CD4-positive, alpha-beta T cell treated with Interferon alpha-2 for 1 hour (primary cell): ENCODE results near the gene TIMMDC1.
A peak's percentile ranks its signal among the peaks of the same experiment; 100 is the strongest.
"Not testable (repeated sequence)": the region's sequence is repeated elsewhere in the genome, so short reads cannot be mapped to it uniquely, and the experiment has no call there.

Experiments
- DNase-seq, 2 donors: peaks; one replicate each; pipeline ENCODE4 v3.0.0-alpha.2; 2020 to 2022

The TIMMDC1 gene

DNA sequence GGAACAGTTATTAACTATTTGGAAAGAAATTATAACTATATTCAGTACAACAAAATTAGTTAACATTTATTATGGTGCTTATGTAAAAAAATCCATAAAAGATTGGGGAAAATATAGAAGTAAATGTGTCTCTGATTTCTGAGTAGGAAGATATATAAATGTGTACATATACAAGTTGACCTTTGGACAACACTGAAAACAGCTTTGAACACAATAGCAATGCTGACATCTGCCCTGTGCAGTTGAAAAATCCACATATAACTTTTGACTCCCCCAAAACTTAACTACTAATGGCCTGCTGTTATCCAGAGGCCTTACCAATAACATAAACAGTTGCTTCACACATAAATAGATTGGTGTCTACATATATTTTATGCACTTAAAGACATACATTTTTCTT lies 12.3 kb downstream of the TIMMDC1 start:
- DNase-seq = no peak

DNA sequence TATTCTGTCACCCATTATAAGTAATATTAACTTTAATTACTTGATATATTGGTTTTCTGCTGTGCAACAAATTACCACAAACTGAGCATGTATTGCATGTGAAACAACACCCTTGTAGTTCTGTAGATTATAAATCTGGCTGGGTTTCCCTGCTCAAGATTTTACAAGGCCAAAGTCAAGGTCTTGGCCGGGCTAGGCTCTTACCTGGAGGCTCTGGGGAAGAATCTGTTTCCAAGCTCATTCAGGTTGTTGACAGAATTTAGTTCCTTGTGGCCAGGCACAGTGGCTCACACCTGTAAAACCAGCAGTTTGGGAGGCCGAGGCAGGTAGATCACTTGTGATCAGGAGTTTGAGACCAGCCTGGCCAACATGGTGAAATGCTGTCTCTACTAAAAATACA lies 16.3 kb downstream of the TIMMDC1 start:
- DNase-seq = no peak

DNA sequence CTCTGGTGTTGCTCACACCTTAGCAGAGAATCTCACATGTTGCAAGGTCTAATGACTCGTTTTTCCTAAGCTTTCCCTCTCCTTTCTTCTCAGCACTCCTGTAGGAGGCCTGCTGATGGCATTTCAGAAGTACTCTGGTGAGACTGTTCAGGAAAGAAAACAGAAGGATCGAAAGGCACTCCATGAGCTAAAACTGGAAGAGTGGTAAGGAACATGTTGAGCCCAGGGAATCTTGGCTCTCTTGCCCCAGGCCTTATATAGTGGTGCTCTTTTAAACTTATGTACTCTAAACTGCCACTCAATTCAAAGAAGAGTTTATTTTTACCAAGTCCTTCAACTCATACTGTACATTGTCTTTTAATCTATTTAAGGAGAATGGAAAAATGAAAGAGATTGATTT lies 18.8 kb downstream of the TIMMDC1 start:
- DNase-seq = no peak

DNA sequence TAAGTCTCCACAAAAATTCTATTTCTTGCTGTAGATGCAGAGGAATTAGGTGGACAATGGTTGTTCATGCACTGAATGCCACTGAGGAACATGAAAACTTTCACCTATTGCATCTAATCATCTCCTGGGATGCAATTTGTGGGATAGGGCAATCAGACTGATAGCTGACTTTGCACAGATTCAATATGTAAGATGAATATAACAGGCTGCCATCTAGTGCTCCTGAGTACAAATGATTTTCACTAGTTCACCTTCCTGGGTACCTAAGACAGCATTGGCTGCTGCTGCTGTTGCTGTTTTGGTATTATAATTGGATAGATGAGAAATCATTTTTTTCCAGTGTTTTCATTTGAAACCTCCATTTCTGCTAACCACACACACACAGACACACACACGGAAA lies 19.7 kb downstream of the TIMMDC1 start:
- no peak for DNase-seq

DNA sequence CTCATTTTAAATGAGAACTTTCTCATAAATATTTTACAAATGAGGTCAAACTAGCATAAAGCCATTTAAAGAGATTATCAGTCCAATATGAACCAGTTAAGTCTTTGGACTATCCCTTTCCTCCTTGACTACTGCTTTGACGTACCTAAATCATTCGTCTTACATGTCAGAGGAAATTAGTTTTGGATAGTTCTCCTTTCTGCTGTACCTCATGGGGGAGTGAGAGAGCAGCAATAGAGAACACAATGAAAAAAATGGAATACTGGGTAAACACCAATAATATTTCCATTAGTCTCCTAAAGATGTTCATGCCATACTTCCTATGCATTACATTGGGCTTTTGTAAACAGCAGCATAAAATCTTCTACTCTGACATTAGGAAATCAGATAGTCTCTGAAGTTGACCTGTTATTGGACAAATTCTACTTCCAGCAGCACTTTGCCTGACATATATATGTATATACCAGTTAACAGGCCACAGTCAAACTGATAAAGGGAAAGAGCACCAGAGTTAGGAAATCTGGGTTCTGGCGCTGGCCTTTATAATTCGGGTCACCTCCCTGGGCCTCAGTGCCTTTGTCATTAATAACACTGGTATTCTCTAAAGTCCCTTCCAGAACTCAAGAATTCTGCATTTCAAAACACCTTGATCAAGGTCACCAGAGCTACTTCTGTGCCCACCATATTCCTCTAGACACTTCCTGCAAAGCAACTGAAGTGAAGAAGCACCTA lies 26.8 kb downstream of the TIMMDC1 start:
- DNase-seq = no peak

DNA sequence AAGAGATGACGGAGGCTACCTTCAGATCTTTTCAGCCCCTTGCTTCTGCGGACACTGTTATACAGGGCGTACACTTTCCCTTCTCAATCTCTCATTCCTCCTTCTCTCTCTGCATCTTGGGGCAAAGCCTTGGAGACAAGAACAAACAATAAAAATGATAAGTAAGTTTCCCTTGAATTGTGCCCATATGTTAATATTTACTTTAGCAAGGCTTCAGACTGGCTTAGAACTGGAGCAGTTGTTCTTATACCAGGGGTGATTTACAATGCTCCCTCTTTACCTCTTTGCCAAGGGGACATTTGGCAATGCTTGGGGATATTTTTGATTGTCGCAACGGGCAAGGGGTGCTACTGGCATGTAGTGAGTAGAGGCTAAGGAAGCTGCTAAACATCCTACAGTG lies 29.4 kb downstream of the TIMMDC1 start:
- no peak for DNase-seq

DNA sequence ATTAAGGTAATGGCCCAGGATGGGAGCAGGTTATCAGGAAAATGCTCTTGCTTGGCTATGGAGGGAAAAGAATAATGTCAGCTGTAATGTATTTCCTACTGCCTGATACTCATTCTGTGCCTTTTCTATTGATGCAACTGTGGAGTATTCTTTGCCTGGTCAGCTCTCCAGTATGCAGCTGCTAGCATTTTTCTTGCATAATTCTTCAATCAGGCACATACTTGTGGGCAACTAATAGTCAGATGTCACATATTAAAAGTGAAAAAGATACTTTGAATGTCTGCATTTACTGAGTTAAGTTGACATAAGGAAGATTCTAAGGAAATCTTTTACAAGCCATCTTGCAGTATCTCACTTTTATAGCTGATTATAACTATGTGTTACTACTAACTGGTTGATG lies 31.5 kb downstream of the TIMMDC1 start:
- DNase-seq = no peak

DNA sequence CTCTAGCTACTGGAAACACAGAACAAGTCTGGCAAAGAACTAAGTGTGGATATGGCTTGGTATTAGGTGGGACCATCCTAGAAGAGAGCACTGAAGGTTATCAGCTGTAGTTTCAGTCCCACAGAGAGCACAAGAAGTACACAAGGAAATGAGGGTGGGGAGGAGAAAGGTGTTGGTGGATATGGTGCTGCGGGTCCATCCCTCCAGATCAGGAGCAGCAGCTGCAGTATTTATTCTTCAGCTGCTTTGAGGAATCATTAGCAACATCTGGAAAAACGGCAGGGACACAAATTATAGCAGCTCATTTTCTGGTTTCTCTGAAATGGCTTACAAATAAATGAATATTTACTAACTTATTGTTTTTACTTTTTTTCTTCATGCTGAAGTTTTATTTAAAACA lies 32.1 kb downstream of the TIMMDC1 start:
- DNase-seq = no peak

DNA sequence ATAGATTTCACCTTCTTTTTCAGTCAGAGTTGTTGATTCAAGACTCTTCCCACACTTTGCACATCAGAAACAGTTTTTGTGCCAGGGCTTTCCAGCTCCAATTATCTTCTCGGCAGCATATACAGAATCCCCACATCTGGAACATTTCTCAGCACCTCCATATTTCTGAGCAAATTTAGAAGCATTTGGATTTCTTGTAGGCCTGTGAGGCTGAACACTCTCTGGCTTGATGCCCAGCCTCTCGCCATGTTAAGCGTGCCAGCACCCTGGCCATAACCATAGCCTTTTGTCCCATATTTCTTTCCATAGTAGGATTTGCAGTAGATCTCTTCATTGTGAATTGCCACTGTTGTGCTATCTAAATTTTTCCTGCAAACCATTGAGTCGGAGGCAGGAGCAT lies 32.8 kb downstream of the TIMMDC1 start:
- no peak for DNase-seq

DNA sequence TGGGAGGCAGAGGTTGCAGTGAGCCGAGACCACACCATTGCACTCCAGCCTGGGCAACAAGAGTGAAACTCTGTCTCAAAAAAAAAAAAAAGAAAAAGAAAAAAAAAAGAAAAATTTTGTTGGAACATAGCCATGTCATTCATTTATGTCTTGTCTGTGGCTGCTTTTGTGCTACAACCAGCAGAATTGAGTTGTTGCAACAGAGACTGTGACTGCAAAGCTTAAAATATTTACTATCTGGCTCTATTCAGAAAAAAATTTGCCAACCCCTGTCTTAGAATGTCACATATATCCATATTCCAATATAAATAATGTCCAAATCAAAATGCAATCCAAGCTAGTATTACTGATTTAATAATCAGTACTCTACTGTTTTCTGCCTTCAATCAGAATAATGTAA lies 35.9 kb downstream of the TIMMDC1 start:
- no peak for DNase-seq

DNA sequence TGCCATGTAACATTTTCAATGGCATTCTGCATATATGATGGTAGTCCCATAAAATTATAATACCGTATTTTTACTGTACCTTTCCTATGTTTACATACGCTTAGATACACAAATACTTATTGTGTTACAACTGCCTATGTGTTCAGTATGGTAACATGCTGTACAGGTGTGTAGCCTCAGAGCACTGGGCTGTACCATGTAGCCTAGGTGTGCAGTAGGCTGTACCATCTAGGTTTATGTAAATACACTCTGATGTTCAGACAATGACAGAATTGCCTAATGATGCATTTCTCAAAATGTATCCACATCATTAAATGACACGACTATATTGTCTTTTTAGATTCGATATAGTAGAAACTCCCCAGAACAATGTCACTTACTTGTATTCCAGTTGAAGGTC lies 38.4 kb downstream of the TIMMDC1 start:
- no peak for DNase-seq

DNA sequence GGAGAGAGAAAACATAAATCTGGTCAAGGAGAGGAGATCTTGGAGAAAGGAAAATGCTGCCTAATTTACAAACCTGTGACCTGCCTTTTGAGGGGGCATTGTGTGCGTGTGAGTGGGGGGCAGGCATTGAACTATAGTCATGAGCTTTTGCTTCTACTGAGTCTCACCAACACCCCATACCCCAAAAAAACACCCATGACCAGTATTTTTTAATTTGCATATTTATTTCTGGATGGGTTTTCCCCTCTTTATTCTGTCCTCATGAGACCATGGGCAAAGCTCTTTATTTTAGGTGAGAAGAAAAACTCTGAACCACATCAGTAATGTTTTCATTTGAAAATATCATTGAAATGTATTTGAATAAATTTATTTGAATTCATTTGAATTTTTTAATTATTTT lies 40.4 kb downstream of the TIMMDC1 start:
- DNase-seq = no peak

DNA sequence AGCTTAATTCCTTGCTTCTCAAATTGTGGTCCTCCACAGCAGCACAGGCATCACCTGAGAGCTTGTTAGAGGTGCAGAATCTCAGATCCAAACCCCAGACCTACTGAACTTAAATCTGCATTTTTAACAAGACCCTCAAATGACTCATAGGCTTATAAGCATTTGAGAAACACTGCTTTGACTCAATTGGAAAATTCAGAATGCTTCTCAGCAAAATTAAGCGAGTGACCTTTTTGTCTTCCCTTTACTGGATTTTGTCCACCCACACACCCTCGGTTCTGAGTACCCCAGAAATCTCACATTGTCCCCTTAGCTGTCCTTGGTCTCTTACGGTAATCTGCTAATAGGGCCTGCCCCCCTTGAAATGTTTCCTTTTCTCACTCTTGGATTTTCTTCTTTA lies 43.2 kb downstream of the TIMMDC1 start:
- no peak for DNase-seq

DNA sequence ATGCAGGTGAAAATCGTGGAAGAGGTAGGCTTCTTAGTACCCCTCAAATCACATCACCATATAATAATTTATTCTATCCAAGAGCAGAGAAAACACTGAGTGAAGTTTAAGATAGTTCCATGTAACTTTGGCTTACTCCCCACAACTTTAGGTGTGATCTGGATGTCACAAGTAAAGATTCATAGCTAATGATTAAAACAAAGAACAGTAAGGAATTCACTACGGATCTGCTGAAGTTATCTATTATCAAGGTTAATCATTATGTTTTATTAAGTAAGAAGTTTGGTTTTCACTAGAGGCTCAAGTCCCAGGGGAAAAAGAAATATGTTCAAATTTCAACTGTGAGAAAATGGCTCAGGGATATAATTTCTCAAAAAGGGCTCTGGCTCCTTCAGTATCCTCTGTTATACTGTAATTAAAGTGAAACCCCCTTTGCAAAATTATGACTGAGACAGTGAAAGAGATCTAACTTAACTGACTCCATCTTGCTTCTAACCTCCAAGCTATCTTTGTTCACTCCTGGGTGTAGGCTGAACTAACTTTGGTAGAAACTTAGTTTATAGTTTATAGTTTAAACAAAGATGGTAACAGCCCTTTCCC lies 43.9 kb downstream of the TIMMDC1 start:
- no peak for DNase-seq

DNA sequence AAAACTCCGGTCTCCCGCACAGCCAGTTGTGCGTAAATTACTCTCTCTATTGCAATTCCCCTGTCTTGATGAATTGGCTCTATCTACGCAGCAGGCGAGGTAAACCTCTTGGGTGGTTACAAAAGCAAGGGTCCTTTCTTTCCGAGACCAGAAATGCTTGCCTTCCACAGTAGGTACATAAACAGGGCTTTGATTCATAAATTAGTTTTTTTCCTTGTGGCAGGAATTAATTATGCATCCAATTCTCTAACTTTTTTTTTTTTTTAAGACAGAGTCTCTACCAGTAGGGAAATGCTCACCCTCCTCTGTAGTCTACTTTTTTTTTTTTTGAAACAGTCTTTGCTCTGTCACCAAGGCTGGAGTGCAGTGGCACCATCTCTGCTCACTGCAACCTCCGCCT lies 44.8 kb downstream of the TIMMDC1 start:
- DNase-seq = no peak

DNA sequence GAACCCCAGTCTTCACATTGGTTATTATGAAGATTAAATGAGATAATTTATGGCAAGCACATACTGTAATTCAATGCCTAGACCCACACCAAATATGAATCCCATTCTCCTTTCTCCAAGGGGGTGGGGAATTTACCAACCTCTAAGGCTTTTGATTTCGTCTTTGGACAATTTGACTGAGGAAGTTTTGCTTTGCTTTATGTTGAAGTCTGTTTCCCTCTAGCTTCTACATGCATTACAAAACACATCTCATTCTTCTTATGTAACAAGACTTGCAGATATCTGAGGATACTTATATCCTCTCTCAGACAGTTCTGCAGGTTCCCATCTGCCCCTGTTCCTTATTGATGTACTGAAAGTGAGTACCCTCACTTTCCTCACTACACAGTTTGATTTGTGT lies 48.9 kb downstream of the TIMMDC1 start:
- no peak for DNase-seq

DNA sequence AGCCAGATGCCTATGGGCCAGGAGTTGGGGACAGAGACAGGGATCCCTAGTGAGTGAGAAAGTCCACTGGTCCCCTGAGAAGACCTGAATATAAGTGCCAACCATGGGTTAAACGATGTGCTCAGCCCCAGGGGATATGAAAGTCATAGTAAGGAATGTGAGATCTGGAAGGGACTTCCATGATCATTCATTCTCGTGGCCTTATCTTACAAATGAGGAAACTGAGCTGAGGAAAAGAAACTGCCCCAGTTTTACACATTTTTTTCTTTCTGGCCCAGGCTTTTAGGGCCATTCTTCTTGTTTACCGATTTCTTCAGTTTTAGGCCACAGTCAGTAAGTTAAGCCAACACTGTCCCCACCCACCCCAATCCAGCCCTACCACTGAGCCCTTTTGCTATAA lies 50.0 kb downstream of the TIMMDC1 start:
- no peak for DNase-seq

DNA sequence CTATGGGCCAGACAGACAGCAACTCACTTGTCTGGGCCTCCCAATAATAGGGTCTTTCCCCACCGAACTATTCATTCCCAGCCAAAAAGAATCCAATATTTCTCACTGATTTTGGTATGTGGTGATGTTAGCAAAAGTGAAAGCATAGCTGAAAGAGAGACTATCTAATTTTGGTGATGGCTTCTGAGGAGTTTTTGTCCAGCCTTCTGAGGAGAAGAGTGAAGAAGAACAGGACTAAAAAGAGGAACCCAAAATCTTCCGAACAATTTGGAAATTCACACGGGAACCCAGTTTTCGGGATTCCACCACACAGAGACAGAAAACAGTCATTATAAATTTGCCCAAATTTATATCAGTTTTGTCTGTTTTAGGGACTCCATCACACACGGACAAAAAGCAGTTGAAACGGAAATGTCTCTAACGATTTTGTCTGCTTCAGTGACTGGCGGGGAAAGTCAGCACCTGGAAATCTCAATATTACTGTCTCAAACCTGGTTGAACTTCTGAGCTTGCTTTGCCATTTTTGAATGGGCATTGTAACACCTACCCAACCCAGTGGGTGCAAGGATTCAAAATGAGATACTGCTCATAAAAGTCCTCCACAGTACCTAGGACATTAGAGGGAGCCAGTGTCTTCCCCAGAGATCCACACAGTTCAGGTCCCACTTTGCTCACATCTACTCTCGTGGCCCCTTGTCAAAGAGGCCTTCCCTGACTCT lies 52.0 kb downstream of the TIMMDC1 start:
- DNase-seq = no peak

DNA sequence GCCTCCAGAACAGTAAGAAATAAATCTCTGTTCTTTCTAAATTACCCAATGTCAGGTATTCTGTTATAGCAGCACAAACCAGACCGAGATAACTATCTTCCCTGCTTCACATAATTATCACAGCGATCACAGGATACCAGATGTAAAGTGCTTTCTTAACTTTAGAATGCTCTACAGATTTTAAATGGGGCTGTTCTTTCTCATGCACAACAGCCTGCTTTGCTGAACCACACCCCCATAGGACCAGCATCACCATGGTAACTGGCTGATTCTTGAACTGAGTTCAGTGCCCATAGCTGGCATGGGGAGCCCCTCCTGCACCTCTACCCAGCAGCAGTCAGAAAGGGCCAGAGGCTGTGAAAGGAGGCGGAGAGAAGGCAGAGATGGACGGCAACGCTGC lies 53.3 kb downstream of the TIMMDC1 start:
- DNase-seq = no peak

DNA sequence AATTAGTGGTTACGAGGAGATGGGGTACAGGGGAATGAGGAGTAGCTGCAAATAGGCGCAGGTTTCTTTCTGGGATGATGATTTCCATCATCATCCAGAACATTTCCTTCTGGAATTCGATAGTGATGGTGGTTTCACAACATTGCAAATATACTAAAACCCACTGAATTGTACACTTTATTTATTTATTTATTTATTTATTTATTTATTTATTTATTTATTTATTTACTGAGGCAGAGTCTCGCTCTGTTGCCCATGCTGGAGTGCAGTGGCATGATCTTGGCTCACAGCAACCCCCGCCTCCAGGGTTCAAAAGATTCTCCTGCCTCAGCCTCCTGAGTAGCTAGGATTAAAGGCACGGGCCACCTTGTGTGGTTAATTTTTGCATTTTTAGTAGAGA lies 54.6 kb downstream of the TIMMDC1 start:
- not testable (repeated sequence) for DNase-seq

DNA sequence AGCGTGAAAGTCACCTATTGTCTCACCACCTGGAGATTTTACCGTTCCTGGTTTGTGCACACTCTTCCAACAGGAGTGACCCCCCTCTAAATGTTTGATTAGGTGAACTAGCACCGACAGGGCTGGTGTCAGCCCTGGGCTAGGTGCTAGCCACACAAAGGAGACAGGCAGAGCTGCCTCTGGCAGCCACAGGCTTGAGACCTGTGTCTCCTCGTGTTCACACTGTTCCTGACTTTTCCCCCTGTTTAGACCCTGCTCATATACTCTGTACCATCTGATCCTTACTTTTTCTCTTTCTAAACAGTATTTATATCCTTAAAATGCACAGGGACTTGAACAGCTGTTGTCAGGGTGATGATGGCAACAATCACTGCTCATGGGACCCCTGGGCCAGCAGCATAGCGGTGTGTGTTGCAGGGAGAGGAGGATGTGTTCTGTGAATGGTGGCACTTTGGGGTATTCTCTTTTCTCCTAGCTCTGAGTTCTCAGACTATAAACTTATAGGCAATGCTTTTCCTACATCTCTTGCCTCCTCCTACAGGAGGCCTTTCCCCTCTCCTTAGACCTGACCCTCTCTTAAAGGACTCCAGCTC lies 55.6 kb downstream of the TIMMDC1 start:
- no peak for DNase-seq

DNA sequence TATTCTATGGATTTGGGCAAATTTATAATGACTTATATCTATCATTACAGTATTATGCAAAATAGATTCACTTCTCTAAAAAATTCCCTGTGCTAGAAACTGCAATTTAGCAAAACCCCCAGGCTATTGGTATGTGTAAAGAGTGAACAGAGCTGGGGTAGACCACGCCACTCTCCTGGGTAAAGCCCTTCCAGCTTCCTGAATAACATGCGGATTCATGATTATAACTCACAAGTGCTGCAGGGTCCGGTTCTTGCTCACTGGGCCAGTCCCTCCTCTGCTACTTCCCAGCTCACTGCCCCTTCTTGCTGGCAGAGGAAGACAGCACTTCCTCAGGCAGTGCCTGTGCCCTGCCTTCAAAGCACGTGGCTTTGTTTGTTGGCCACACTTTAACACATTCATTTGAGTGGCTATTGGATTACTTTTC lies 57.0 kb downstream of the TIMMDC1 start:
- DNase-seq = peak in 1 of 2 donors; percentile 50

DNA sequence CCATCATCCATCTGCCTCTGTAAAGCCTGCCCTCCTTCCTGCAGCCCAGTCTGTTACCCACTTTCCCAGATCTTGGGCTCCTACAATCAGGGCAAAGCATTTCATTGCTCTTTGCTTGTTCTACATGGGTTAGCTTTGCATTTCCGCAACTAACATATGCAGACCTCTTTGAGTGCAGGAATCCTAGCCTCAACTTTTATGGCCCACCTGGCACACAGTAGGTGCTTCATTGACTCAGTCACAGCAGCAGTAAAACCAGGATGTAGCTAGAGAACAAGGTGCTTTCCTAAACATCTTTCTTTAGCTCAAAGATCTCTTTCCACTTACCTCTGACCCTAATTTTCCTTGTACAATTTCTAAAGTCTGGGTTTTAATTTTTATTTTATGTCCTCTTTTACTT lies 57.6 kb downstream of the TIMMDC1 start:
- DNase-seq = no peak
